M059J (cell line): Measurements from ENCODE around the gene HOXD9. TPM values are rescaled to one million over a fixed set of nuclear protein-coding genes. Genes with fewer than 3 reads are reported as not detected.
A peak's percentile ranks its signal among the peaks of the same experiment; 100 is the strongest.

Experiments used
- DNase-seq: peaks from one replicate; pipeline ENCODE4 v3.0.0-alpha.2; 2012; ENCODE audit warnings: low read depth
- total RNA-seq: library from RNA; depleted of rRNA; stranded (reverse); fragments of >200 nt; shearing (Covaris generic); gene quantifications from 2 replicates; pipeline ENCODE4 v1.2.3, GENCODE V29; 2014

HOXD9 gene
- total RNA-seq, 1 experiment from 2014 or later, result 0.86 TPM

DNA sequence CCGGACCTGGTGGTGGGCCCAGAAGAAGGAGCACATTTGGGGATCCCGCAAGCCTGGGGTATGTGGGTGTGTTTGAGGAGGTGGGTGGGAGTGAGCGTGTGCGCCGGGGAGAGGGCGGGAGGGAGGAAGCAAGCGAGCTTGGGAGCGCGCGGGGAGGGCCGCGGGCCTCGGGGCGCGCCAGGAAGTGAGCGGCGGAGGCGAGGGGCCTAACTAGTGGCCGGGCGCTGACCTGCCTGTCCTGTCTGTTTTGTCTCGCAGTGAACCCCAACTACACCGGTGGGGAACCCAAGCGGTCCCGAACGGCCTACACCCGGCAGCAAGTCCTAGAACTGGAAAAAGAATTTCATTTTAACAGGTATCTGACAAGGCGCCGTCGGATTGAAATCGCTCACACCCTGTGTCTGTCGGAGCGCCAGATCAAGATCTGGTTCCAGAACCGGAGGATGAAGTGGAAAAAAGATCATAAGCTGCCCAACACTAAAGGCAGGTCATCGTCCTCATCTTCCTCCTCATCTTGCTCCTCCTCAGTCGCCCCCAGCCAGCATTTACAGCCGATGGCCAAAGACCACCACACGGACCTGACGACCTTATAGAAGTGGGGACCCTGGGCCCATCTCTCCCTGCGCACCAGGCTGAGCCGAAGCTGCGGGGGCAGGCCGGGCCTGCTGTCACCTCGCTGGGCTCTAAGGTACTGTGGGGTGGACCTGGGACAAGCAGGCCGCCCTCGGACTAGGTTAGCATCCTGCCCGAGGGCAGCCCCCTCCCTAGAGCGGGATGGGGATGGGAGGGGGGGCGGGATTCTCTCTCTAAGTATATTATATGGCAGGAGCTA lies 30.0 kb downstream of the HOXD9 start:
- no peak for DNase-seq

DNA sequence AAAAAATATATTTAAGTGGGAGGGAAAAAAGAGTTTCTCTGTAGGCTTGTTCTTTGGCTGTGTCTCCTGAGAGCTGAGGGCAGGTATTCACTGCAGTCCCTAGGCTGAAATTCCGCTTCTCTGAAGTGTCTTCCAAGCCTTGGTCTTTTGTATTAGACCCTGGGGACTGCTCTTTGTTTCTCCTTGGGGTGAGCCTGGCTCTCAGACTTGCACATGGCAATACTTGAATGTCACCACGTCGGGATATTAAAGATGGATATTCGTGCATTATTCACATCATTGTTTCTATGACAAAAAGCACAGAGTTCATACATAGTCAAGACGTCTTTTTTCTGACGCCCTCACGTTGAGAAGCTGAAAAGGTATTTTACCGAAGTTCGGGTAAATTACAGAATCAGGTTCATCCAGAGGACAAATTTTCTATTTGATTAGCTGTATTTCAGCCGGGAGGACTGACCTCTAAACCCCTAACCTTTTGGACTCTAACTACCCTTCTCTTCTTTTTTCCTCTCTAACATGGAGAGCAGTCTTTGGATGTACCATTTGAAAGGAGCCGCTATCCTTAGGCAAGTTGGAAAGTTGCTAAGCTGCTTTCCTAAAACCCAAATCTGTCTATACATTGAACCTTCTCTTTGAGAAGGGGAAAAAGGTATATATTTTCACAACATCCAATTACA lies 32.2 kb downstream of the HOXD9 start:
- no peak for DNase-seq

DNA sequence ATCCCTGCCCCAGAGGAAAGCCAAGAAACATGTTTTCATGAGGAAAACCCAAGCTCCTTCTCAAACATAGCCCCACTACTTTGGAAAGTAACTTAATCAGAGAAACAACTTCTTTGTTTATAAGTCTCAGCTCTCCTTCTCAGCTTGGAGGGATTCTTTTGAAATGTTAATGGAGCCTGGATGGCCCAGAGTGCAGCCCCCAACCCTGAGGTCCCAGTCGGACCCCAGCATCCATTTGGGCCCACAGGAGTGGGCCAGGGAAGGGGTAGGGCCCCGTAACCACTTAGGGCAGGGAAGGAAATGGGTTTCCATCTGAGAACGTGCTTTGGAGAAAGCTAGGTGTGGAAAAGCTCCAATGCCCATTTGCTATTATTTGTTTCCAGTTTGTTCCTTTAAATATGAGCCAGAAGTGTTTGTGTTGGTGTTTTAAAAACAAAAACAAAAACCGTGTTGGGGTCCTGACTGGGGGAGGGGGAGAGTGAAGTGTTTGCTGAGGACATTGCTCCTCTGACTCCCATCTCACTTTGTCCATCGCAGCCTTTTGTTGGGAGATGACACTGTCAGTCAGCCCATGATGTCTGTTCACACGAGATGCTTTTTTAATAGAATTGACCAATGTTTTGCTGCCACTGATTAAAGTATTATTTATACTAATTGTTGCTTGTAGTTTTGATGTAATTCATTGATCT lies 33.0 kb downstream of the HOXD9 start:
- no peak for DNase-seq

DNA sequence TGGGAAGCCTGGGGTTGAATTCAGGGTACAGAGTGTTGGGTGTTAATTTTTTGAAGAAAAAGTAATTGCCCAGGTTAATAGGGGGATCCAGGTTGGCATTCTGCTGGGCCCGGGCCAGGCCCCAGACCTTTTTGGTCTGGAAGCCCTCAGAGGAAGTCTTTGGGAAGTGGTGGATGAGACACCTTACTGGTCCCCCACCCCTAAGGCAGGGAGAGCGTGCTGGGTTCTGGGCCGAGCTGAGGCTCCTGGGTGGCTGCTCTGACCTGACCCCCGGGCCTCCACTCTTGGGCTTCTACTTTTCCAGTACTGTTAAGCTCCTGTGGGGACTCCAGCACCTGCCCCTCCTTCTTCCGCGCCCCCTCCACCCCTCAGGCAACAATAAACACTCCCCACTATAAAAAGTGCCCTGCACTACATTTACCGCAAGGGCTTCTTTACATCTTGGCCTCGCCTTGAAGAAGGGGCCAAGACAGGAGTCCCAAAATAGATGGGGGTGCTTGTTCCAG lies 33.8 kb downstream of the HOXD9 start:
- no peak for DNase-seq

- no peak for DNase-seq
Observed at GRCh38 chr2:176156807-176157498, 34.4 kb downstream of the HOXD9 start, which contains the start of gene HOXD3. Gene HOXD3 (plus strand): TSS chr2:176157307. CDS start chr2:176169115, 11,808 bp downstream.

DNA sequence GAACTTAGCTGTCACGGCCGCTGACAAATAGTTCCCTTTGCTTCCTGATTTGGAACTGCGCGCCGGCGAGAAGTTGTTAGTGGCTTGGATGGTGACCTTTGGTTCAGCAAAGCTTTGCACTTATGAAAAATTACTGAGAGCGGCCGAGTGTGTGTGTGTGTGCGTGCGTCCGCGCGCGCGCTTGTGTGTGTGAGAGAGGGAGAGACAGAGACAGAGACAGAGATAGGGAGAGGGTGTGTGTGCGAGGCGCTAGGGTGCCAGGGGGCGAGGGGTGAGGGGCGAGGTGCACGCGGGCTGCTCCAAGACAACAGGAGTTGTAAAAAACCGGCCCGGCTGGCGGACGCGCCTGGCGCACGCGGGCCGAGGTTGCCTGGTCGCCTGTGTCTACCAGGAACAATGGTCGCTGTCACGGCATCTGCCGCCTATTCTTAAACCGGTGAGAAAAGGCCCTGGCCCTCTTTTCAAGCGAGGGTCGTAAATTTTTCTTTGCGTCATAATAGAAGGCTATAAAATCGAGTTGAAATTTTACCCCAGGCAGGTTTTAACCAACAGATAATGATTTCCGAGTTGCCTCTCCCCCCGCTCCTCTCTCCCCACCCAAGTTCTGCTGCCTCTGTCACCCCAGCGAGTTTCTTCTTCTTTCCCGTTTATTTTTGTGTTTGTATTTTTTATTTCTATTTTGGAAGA lies 35.1 kb downstream of the HOXD9 start:
- no peak for DNase-seq

DNA sequence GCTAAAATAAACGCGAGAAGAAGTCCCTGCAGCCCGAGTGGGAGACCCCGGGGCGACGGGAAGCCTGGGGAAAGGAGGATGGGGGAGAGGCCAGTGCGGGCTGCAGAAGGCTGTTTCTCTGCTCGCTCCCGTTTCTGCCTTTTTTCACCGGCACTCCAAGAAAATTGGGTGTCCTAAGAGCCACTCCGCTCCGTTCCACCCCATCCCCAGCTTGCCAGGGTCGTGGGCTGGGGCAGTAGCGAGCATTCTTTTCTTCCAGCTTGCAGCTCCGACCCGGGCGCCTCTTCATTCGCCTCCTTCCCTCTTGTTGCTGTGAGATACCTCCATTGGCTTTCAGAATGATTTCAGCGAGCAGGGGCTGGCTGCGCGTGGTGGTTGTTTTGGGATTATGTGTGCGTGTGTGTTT lies 35.7 kb downstream of the HOXD9 start:
- no peak for DNase-seq

- no peak for DNase-seq
Observed at GRCh38 chr2:176158855-176159662, 36.5 kb downstream of the HOXD9 start.

GRCh38 chr2:176159663-176160250 lies 37.2 kb downstream of the HOXD9 start:
- DNase-seq, result no peak

DNA sequence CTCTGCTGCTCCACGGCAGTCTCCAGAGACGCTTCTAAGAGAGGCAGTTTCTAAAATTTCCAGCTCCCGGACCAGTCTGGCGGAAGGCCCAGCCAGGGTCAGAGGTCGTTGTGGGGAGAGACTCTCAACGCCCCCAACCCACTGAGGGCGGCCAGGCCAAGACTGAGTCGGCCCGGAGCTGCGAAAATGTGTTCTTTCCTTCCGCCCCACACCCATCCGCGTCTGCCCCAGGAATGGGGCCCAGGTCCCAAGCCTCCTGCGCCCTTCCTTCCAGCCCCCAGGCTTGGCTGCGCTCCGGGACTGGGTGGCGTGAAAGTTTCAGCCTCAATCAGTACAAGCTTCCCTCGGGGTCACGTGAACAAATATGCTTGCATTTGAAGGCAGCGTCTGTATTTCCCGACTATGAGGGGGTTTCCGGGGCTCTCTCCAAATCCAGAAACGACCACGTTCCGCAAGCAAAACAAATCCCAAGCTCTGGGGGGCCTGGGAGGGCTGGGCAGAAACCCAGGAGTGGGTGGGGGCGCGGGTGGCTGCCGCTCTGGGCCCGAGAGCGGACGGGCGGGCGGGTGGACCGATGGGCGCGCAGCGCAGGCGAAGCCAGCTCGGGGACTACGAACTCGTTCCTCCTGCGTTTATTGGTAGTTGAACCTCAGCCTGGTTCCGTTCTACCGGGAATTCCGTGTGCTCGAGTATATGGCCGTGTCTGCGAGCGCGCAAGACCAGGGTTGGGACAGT lies 37.9 kb downstream of the HOXD9 start:
- no peak for DNase-seq

- DNase-seq, result no peak
Observed at GRCh38 chr2:176160986-176161824, 38.7 kb downstream of the HOXD9 start.

DNA sequence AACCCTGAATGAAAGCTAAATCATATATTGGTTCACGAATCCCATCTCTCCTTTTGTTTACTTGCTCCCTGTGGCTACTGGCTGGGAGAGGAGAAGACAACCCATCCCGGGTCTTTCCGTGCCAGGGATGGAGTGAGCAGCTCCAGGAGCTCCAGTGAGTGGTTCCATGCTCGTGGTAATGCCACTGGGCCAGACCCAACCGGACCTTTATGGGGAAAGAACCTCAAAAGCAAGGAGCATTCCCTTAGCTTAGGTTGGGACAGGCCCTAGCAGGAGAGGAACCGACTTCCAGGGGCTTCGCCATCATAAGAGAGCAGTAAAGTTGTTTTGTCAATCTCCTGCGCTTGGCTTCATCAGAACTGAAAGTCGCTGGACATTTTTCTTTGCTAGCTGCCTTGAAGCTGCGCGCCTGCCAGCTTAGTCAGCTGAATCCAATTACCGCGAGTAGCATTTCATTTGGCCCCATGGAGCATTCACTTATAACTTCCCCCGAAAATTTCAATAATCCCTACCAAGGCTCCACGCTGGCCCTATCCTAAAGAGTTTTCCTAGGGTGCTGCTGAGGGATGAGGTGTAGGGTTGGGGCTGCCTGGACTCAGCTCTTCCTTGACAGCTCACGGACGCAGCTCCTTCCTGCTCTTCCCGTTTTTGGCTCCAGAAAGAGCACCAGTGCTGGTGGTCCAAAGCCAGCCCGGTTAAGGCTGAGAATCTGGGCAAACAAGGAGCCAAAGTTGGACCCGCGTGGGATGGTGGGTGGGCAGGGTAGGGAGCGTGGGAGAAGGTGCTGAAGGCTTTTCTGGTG lies 39.5 kb downstream of the HOXD9 start:
- DNase-seq, result no peak

DNA sequence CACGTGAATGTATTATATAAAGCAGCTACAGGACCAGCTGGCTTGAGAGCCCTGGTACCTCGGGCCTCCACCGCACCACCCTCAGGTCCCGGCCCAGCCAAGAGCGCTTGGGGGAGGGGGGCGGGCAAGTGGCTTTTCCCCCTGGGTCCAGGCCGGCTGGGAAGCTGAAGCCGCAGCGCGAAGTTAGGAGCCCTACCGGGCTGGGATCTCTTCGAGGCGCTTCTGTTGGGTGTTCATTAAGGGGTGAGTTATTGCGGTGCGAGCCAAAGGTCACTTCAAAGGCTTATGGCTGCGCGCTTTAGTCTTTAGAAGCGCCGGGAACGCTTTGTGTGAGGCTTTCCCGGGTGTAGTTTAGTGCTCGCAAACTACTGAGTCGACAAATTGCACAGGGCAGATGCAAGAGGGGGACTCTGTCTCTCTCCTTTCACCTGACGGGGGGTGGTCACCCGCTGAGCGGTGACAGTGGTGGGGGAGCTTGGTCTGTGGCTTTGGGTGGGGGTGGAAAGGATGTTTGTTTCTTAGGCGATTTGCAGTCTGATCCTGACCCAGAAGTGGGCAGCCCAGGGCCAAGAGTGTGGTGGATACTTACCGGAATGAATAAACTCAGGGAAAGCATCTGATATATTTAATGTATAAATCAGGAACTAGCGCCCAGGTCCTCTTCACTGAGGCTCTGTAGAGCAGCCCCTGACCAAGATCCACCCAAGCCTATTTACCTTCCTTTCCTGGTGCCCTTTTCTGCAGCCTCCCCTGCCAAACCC lies 40.6 kb downstream of the HOXD9 start:
- no peak for DNase-seq

DNA sequence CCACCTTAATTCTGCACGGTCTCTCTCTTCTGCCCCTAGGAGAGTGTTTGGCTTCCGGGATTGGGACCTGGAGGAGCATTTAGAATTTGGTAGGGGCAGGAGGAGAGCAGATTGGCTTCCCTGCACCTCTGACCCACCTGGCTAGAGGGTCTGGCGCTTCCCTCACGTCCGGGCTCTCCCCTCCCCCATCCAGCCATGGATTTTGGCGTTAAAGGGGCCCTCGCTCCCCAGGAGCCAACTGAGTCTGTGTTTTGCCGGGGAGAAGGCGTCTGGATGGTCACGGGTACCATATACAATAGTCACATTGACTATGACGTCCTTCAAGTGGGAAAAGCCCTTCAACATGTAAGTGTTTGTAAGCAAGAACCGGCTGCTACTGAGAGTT lies 41.1 kb downstream of the HOXD9 start:
- DNase-seq, result no peak

DNA sequence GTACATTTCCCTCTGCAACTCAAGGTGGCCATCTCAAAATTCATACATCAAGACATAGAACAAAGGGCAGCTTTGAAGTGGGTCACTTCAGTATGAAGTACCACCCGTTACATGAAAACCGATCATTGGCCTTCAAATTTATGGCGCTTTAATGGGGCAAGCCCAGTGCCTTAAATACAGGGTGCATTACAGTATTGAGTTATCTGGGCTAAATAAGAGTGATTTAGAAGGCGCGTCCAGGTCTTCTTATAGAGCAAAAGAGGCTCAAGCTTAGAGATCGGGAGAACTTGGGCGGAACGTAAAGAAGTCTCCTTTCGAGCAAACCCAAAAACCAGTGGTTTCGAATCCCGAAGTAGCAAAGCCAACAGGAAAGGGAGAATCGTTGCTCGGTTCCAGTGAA lies 41.7 kb downstream of the HOXD9 start:
- DNase-seq, result no peak

DNA sequence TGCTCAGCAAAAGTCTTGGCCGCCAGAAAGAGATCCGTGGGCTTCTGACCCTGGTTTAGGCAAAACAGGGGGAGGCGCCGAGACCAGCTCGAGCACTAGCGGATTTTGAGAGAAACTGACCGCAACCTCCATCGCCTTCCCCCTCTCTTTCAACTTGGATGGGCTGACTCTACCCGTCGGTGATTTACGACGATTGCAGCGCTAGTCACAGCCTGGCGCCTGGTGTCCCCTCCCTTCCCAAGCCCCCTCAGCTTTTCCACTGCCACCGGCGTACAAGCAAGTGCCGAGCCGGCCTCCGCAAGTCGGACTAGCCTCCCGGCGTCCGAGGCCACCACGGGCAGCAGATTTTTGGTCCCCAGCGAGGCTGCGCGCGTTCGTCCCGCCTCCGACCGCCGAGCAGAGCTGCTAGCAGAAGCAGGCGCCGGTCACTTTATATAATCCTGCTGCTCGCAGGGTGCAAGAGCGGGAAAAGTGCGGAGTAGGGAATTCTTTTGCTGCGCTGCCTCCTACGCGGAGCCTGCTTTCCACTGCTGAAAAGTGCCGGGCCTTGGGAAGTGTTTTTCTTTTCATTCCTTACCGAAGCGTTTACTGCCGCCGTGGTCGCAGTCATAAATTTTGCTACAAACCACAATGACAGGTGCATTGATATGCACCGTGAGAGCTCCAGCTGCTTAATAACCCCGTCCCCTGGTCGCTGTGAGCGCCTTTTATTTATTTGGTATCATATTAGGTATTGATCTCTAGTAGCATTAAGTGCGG lies 42.3 kb downstream of the HOXD9 start:
- peak; percentile 30 for DNase-seq
